ENCODE measurements around the gene SERPINE1.
"Not testable (repeated sequence)": the region's sequence is repeated elsewhere in the genome, so short reads cannot be mapped to it uniquely, and the experiment has no call there.

The SERPINE1 gene

DNA sequence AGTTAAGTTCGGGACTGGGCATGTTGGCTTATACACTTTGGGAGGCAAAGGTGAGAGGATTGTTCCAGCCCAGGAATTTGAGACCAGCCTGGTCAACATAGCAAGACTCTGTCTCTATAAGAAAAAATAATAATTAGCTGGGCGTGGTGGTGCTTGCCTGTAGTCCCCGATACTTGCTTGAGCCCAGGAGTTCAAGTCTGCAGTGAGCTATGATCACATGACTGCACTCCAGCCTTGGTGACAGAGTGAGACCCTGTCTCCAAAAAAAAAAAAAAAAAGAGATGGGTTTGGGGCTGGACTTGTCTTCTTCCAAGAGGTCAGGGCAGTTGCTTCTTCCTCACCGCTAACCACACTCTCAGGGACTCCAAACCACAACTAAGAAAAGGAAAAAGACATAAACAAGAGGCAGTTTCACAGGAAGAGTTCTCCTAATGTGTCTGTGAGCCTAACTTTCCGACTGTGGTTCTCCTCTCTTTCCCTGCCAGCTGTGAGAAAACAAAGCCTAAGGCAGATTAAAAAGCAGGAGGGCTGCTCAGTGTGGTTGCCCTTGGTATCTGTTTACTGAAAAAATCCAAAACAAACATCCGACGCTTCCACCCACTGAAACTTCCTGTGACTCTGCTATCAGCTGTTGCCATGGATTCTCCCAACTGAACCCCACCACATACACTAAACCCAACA is 2.4 kb upstream of the SERPINE1 start:
- DNase-seq (ENCODE audit: low read depth): no peak

DNA sequence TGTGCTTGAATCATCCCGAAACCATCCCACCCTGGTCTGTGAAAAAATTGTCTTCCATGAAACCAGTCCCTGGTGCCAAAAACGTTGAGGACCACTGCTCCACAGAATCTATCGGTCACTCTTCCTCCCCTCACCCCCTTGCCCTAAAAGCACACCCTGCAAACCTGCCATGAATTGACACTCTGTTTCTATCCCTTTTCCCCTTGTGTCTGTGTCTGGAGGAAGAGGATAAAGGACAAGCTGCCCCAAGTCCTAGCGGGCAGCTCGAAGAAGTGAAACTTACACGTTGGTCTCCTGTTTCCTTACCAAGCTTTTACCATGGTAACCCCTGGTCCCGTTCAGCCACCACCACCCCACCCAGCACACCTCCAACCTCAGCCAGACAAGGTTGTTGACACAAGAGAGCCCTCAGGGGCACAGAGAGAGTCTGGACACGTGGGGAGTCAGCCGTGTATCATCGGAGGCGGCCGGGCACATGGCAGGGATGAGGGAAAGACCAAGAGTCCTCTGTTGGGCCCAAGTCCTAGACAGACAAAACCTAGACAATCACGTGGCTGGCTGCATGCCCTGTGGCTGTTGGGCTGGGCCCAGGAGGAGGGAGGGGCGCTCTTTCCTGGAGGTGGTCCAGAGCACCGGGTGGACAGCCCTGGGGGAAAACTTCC is 784 bp upstream of the SERPINE1 start:
- DNase-seq (ENCODE audit: low read depth): no peak

DNA sequence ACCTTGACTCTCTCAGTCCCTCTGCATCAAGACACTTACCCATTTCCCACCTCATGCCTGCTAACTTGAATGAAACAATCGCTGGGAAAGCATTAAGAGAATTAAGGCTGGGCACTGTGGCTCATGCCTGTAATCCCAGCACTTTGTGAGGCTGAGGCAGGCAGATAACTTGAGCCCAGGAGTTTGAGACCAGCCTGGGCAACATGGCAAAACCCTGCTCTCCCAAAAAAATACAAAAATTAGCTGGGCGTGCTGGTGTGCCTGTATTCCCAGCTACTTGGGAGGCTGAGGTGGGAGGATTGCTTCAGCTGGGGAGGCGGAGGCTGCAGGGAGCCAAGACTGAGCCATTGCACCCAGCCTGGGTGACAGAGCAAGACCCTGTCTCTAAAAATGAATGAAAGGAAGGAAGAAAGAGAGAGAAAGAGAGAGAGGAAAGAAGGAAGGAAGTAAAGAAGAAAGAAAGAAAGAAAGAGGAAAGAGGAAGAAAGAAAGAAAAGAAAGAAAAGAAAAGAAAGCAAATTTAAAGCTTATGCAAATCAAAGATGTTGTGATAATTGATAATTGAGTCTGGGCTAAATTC is 646 bp downstream of the SERPINE1 start:
- DNase-seq (ENCODE audit: low read depth): no peak

DNA sequence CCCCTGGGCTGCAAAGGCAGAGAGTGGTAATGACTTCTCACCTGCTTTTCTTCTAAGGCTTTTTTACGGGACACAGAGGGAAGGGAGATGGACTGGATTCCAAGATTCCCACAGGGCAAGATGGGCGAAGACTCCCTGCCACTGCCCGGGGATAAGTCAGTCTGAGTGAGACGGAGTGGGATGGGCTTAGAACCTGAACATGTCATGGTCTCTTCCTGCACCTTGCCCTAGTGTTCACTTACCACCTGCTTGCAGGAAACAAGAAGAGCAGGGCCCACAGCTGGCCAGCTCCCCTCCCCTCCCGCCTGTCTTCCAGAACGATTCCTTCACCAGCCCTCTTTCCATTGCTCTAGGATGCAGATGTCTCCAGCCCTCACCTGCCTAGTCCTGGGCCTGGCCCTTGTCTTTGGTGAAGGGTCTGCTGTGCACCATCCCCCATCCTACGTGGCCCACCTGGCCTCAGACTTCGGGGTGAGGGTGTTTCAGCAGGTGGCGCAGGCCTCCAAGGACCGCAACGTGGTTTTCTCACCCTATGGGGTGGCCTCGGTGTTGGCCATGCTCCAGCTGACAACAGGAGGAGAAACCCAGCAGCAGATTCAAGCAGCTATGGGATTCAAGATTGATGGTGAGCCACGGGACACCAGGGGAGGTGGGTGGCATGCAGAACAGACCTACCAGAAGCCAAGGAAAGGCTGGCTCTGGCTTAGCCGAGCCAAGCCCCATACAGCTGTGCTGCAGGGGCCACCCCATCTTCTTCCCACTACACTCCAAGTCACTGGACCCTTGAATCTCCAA is 1.3 kb downstream of the SERPINE1 start:
- no peak for DNase-seq (ENCODE audit: low read depth)

DNA sequence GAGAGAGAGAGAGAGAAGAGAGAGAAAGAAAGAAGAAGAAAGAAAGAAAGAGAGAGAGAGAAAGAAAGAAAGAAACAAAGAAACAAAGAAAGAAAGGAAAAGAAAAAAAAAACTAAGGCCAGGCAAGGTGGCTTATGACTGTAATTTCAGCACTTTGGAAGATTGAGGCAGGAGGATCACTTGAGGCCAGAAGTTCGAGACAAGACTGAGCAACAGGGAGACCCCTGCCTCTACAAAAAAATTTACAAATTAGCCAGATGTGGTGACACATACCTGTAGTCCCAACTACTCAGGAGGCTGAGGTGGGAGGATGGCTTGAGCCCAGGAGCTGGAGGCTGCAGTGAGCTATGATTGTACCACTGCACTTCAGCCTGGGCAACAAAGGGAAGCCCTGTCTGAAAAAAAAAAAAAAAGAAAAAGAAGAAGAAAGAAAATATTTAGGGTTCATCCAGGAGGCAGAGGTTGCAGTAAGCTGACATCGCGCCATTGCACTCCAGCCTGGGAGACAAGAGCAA is 2.8 kb downstream of the SERPINE1 start:
- no peak for DNase-seq (ENCODE audit: low read depth)

DNA sequence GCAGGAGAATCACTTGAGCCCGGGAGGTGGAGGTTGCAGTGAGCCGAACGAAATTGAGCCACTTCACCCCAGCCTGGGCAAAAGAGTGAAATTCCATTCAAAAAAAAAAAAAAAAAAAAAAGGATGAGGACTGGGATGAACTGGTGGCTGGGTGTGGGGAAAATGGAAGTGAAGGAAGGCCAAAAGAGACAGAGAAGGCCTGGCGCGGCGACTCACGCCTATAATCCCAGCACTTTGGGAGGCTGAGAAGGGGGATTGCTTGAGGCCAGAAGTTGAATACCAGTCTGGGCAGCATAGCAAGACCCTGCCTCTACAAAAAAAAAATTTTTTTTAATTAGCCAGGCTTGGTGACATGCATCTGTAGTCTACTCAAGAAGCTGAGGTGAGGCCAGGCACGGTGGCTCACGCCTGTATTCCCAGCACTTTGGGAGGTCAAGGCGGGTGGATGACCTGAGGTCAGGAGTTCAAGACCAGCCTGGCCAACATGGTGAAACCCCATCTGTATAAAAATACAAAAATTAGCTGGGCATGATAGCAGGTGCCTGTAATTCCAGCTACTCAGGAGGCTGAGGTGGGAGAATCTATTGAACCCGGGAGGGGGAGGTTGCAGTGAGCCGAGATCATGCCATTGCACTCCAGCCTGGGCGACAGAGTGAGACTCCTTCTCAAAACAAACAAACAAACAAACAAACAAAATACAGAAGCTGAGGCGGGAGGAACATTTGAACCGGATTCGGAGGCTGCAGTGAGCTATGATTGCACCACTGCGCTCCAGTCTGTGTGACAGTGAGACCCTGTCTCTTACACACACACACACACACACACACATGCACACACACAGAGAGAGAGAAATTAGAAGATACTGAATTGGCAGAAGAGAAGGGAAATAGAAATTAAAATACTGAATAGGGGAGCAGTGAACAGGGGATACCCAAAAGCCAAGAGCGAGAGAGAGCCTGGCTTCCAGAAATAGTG is 6.0 kb downstream of the SERPINE1 start:
- not testable (repeated sequence) for DNase-seq (ENCODE audit: low read depth)

DNA sequence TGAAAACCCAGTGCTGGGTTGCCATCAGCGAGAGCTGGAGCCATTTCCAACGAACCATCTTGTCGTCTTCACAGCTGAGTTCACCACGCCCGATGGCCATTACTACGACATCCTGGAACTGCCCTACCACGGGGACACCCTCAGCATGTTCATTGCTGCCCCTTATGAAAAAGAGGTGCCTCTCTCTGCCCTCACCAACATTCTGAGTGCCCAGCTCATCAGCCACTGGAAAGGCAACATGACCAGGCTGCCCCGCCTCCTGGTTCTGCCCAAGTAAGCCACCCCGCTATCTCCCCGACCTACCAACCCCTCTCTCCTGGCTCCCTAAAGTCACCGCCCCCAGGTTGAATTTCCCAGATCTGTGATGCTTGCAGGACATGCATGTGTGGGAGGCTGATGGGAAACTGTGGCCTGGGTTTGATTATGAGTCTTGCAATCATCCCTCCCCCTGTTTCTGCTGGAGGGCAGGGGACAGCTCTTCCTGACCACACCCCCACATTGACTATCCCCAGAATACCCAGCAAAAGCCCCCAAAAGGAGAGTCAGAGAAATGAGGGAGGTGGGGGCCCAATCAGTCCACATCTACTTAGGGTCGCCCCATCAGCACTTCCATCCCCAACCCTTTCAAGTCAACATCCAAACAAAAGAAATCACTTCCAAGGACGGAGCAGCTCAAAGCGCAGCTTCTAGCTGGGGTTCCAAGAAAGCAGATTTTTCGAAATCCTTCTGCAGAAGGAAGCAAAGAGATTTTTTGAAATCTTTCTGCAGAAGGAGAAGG is 6.9 kb downstream of the SERPINE1 start:
- no peak for DNase-seq (ENCODE audit: low read depth)

DNA sequence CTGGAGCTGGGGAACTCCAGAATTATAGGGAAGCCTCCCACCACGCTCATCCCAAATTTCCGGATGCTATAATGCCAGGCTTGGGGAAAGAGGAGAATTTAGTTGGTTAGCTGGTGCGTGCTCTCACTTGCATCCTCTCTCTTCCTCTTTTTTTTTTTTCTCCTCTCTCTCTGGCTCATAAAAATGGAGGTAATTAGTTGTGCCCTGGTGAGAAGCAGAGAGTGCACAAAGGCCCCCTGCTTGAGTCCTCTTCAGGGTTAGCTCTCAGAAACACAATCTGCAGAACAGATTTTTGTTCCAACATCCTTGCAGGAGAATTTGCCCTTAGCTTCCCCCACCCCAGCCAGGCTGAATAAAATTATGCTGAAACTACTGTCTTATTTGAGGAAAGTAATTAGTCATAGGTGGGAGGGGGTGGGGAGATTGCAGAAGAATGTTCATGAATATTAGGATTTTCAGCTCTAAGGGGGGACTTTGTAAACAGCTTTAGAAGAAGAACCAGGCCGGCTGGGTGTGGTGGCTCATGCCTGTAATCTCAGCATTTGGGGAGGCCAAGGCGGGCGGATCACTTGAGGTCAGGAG is 7.6 kb downstream of the SERPINE1 start:
- DNase-seq (ENCODE audit: low read depth): no peak

DNA sequence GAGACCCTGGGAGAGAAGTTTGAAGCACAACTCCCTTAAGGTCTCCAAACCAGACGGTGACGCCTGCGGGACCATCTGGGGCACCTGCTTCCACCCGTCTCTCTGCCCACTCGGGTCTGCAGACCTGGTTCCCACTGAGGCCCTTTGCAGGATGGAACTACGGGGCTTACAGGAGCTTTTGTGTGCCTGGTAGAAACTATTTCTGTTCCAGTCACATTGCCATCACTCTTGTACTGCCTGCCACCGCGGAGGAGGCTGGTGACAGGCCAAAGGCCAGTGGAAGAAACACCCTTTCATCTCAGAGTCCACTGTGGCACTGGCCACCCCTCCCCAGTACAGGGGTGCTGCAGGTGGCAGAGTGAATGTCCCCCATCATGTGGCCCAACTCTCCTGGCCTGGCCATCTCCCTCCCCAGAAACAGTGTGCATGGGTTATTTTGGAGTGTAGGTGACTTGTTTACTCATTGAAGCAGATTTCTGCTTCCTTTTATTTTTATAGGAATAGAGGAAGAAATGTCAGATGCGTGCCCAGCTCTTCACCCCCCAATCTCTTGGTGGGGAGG is 10.8 kb downstream of the SERPINE1 start:
- no peak for DNase-seq (ENCODE audit: low read depth)

DNA sequence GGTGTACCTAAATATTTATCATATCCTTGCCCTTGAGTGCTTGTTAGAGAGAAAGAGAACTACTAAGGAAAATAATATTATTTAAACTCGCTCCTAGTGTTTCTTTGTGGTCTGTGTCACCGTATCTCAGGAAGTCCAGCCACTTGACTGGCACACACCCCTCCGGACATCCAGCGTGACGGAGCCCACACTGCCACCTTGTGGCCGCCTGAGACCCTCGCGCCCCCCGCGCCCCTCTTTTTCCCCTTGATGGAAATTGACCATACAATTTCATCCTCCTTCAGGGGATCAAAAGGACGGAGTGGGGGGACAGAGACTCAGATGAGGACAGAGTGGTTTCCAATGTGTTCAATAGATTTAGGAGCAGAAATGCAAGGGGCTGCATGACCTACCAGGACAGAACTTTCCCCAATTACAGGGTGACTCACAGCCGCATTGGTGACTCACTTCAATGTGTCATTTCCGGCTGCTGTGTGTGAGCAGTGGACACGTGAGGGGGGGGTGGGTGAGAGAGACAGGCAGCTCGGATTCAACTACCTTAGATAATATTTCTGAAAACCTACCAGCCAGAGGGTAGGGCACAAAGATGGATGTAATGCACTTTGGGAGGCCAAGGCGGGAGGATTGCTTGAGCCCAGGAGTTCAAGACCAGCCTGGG is 11.4 kb downstream of the SERPINE1 start:
- DNase-seq (ENCODE audit: low read depth): peak; percentile 72

DNA sequence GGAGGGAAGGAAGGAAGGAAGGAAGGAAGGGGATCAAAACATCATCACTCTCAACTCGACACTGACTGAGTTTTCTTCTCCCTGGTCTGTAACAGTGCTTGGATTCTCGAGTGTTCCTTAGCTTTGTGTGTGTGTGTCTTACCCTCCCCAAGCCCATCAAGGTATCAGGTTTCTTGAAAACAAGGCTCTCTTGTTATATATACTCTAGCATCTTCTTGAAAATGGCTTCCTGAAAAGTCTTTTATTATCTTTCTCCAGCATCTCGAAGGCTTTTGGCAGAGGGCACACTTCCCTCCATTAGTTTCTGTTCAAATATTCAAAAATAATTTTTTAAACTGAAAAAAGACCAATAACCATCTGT is 13.4 kb downstream of the SERPINE1 start:
- DNase-seq (ENCODE audit: low read depth): no peak

DNA sequence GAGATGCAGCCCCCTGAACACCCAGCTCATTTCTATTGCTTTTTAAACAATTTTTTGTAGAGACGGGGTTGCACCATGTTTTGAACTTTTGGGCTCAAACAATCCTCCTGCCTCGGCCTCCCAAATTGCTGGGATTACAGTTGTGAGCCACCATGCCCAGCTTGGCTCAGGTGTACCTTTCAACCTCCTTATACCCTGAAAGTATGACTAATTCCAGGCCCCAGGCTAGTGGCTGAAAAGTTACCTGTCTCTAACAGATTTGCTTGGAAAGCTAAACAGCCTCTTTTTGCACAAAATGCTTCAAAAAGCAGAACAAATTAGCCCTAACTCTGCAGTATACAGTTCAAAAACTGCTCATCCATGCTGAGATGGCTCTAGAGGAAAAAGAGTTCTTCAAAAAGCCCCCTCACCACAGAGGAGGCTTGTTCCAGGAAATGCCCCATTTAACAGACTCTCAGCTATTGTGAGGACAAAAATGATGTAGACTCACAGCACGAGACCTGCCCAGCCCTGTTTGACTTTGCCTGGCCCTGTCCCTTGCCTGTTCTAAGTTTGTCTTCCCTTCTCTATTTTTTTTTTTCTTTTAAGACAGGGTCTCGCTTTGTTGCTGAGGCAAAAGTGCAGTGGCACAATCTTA is 14.0 kb downstream of the SERPINE1 start:
- no peak for DNase-seq (ENCODE audit: low read depth)

DNA sequence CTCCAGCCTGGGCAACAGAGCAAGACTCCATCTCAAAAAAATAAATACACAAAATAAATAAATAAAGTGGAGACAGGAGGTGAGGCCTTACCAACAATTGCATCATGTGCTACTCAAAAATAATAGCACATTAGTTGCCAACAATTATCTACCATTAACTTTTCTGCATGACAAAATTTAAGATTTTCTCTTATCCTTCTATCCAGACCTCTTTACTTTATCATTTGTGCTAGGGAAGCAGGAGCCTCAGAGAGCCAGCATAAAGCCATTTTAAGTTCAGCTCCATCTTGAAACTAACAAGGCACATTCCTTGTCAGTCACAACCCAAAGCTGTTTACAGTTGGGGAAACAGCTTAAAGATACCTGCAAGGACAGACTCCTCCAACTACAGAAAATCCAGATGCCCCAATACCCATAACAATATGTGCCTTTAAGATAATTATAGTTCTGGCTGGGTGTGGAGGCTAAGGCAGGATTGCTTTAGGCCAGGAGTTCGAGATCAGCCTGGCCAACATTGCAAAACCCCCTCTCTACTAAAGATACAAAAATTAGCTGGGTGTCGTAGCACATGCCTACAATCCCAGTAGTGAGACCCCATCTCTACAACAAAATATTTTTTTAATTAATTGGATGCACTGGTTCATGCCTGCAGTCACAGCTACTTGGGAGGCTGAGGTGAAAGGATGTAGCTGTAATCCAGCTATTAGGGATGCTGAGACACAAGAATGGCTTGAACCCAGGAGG is 25.2 kb downstream of the SERPINE1 start:
- DNase-seq (ENCODE audit: low read depth): no peak

DNA sequence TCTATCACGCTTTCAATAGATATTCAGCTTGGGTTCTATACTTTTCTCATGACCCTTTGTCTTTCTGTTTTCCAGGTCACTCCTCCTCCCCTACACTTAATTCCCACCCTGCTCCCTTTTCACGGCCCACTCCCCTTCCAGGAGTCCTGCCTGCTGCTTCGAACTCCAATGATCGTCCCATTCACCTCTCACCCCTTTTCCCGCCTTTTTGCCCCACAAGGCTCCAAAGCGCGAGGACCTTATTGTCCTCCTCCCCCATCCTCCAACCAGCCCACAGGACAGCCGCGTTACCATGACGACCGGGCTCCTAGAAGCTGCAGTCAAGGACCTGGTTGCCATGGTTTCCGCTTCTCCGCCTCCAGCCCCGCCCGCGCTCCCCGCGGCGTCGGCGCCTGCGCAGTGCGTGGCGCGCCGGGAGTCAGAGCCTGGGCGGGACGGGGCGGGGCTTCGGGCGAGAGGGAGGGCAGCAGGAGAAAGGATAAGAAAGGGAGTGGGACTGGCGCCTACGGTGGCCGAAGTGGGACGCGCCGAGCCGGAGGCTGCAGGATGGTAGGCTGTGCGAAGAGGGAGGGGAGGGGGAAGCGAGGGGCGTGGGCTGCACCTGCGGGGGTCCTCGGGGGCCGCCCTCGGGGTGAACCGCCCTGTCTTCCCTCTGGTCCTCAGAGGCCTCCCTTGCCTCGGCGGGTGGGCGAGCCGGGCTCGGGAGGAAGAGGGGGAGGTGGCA is 27.2 kb downstream of the SERPINE1 start, which contains the start of gene AP1S1:
Gene AP1S1 (plus strand): TSS at position 508 of the 724 bp plus-strand sequence. CDS start 39 bp downstream, at position 547.
- peak; percentile 83 for DNase-seq (ENCODE audit: low read depth)

DNA sequence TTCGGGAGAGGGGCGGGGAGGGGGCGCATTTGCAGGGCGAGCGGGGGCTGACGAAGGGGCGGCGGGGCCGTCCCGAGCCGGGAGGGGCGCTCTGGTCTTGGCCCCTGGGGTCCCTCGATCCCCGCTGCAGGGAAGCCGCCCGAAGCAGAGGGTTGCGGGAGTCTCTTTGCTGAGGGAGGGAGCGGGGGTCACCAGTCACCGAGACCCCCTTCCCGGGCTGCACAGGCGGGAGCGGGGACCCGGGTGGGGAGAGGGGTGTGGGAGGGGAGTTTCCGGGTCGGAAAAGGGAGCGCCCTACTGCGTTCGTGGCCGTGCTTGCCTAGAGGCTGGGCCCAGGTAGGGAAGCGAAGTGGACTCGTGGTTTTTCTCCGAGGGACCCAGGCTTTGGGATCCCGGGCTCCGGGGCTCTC is 27.8 kb downstream of the SERPINE1 start:
- DNase-seq (ENCODE audit: low read depth): no peak

DNA sequence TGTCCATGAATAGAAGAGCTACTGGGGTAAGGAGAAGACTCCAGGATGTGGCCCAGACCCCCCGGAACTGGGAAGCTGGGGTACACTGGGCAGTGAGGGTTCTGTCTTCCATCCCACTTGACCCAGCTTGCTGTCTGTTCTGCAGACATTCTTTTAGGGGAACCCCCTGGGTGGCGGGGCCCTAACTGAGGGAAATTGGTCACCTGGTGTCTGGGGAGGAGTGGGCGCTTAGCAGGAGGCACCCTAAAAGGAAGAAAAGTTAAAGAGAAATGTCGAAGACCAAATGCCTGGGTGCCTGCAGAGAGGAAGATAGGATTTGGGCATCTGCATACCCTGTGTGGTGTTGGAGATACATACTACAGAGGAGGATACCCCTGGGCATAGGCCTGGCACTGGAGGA is 28.4 kb downstream of the SERPINE1 start:
- no peak for DNase-seq (ENCODE audit: low read depth)

DNA sequence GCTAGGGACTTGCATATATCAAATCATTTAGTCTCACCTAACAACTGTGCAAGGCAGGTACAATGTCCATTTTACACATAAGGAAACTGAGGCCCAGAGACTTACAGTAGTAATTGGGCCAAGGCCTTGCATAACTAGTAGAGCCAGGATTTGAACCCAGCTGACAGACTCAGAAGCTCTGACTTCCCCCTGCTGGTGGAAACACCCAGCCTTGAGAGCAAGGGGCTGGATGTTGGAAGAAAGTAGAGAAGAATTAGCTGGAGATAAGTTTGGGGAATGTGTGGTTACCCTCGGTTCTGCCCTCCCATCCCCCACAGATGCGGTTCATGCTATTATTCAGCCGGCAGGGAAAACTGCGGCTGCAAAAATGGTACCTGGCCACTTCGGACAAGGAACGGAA is 29.4 kb downstream of the SERPINE1 start:
- DNase-seq (ENCODE audit: low read depth): no peak

Measured in activated T-helper 1 cell treated with Interleukin-2 at 50 U/mL for 16 hours (primary cell).